Measurements from ENCODE around the gene CCNT1.
"Not testable (repeated sequence)": the region's sequence is repeated elsewhere in the genome, so short reads cannot be mapped to it uniquely, and the experiment has no call there.

Gene CCNT1

GRCh38 chr12:48668996-48669395 lies 47.5 kb downstream of the CCNT1 start:
- no peaks in the 10 kb centered on the region for H3K27me3 ChIP-seq (ENCODE audit: insufficient read depth, low read length, poor library complexity, severe bottlenecking)
- H3K4me1 ChIP-seq (ENCODE audit: insufficient read depth, low read length, poor library complexity, severe bottlenecking) = no peaks in the 10 kb centered on the region
- no peaks in the 10 kb centered on the region for H3K9me3 ChIP-seq (ENCODE audit: insufficient read depth, low read depth, low read length)
- no peaks in the 10 kb centered on the region for H3F3A ChIP-seq (ENCODE audit: low read depth)
- peaks cover 82% of the 10 kb centered on the region for H3K36me3 ChIP-seq (ENCODE audit: insufficient read depth, low read length)
- no peak overlapping the region for H2AFZ ChIP-seq (ENCODE audit: low read length)
- H4K20me1 ChIP-seq (ENCODE audit: insufficient read depth, low read length, poor library complexity, severe bottlenecking) = peaks cover 29% of the 10 kb centered on the region
- H3K9ac ChIP-seq (ENCODE audit: low read depth, low read length, poor library complexity, severe bottlenecking) = no peak overlapping the region
- no peaks in the 10 kb centered on the region for H3K9me2 ChIP-seq (replicated peaks; ENCODE audit: low read depth, low read length)
- peaks cover 25% of the 10 kb centered on the region for H3K79me2 ChIP-seq (ENCODE audit: insufficient read depth, low read length)
- no peak for TF ChIP-seq EZH2phosphoT487 (IDR thresholded peaks at IDR 0.05; ENCODE audit: borderline replicate concordance)
- TF ChIP-seq, protein P1, sequence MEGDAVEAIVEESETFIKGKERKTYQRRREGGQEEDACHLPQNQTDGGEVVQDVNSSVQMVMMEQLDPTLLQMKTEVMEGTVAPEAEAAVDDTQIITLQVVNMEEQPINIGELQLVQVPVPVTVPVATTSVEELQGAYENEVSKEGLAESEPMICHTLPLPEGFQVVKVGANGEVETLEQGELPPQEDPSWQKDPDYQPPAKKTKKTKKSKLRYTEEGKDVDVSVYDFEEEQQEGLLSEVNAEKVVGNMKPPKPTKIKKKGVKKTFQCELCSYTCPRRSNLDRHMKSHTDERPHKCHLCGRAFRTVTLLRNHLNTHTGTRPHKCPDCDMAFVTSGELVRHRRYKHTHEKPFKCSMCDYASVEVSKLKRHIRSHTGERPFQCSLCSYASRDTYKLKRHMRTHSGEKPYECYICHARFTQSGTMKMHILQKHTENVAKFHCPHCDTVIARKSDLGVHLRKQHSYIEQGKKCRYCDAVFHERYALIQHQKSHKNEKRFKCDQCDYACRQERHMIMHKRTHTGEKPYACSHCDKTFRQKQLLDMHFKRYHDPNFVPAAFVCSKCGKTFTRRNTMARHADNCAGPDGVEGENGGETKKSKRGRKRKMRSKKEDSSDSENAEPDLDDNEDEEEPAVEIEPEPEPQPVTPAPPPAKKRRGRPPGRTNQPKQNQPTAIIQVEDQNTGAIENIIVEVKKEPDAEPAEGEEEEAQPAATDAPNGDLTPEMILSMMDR (conservative IDR thresholded peaks at IDR 0.05; ENCODE audit: low read length) = no peak
- no peak overlapping the region for H3K4me2 ChIP-seq (ENCODE audit: low read depth, low read length, poor library complexity, severe bottlenecking)
- no peak overlapping the region for H3K4me3 ChIP-seq (ENCODE audit: low read length, poor library complexity, severe bottlenecking)

DNA sequence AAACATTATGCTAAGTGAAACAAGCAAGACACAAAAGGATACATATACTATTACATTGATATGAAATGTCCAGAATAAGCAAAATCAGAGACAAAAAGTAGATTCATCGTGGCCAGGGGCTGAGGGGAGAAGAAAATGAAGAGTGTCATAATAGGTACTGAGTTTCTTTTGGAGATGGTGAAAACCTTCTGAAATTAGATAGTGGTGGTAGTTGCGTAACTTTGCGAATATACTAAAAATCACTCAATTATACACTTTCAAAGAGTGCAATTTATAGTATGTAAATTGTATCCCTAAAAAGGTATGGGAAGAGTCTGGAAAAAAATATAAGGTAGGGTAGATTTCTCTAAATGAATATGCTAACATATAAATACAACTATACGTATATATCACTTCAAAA lies 56.6 kb downstream of the CCNT1 start:
- Histone ChIP-seq H3K36me3 (ENCODE audit: insufficient read depth, low read length) (peaks cover 73% of the 10 kb centered on the region; the same call in 1 of the 2 replicates), H3K9me3 (ENCODE audit: insufficient read depth, low read depth, low read length) (no peaks in the 10 kb centered on the region), H3K9ac (ENCODE audit: low read depth, low read length, poor library complexity, severe bottlenecking) (no peak overlapping the region), H3K4me3 (ENCODE audit: low read length, poor library complexity, severe bottlenecking) (no peak overlapping the region), H3F3A (ENCODE audit: low read depth) (no peaks in the 10 kb centered on the region), H3K4me2 (ENCODE audit: low read depth, low read length, poor library complexity, severe bottlenecking) (no peak overlapping the region), H3K27me3 (ENCODE audit: insufficient read depth, low read length, poor library complexity, severe bottlenecking) (no peaks in the 10 kb centered on the region), H3K79me2 (ENCODE audit: insufficient read depth, low read length) (peaks cover 7% of the 10 kb centered on the region), H4K20me1 (ENCODE audit: insufficient read depth, low read length, poor library complexity, severe bottlenecking) (peaks cover 4% of the 10 kb centered on the region), H3K9me2 (replicated peaks; ENCODE audit: low read depth, low read length) (no peaks in the 10 kb centered on the region), H2AFZ (ENCODE audit: low read length) (no peak overlapping the region), H3K4me1 (ENCODE audit: insufficient read depth, low read length, poor library complexity, severe bottlenecking) (no peaks in the 10 kb centered on the region)
- TF ChIP-seq, protein P1 (conservative IDR thresholded peaks at IDR 0.05; ENCODE audit: low read length) = no peak
- no peak for TF ChIP-seq EZH2phosphoT487 (IDR thresholded peaks at IDR 0.05; ENCODE audit: borderline replicate concordance)

DNA sequence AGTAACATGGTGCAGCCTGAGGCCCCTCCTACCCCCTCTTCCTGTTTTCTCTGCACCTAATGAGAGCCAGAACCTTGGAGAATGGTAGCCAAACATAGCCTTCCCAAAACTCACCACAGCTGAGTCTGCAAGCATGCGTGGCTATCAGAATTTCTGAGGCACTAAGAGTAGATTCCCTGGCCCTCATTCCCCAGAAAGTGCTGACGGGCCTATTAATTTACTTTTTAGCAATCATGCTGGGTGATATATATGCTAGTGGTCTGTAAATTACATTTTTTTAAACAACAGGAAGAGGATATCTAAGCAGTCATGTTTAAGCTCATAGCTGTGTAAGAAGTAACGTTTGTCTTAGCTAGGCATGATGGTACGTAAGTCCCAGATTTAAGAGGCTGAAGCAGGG lies 64.8 kb downstream of the CCNT1 start:
- Histone ChIP-seq H3K27me3 (ENCODE audit: insufficient read depth, low read length, poor library complexity, severe bottlenecking) (no peaks in the 10 kb centered on the region), H4K20me1 (ENCODE audit: insufficient read depth, low read length, poor library complexity, severe bottlenecking) (peaks cover 4% of the 10 kb centered on the region), H3K4me3 (ENCODE audit: low read length, poor library complexity, severe bottlenecking) (no peak overlapping the region), H3K4me2 (ENCODE audit: low read depth, low read length, poor library complexity, severe bottlenecking) (no peak overlapping the region), H3K9me3 (ENCODE audit: insufficient read depth, low read depth, low read length) (no peaks in the 10 kb centered on the region), H3K79me2 (ENCODE audit: insufficient read depth, low read length) (no peaks in the 10 kb centered on the region), H3K36me3 (ENCODE audit: insufficient read depth, low read length) (peaks cover 81% of the 10 kb centered on the region), H3K9me2 (replicated peaks; ENCODE audit: low read depth, low read length) (no peaks in the 10 kb centered on the region), H3K4me1 (ENCODE audit: insufficient read depth, low read length, poor library complexity, severe bottlenecking) (no peaks in the 10 kb centered on the region), H3K9ac (ENCODE audit: low read depth, low read length, poor library complexity, severe bottlenecking) (no peak overlapping the region), H2AFZ (ENCODE audit: low read length) (no peak overlapping the region), H3F3A (ENCODE audit: low read depth) (no peaks in the 10 kb centered on the region)
- TF ChIP-seq EZH2phosphoT487 (IDR thresholded peaks at IDR 0.05; ENCODE audit: borderline replicate concordance) = no peak
- TF ChIP-seq, protein P1 (conservative IDR thresholded peaks at IDR 0.05; ENCODE audit: low read length) = no peak

DNA sequence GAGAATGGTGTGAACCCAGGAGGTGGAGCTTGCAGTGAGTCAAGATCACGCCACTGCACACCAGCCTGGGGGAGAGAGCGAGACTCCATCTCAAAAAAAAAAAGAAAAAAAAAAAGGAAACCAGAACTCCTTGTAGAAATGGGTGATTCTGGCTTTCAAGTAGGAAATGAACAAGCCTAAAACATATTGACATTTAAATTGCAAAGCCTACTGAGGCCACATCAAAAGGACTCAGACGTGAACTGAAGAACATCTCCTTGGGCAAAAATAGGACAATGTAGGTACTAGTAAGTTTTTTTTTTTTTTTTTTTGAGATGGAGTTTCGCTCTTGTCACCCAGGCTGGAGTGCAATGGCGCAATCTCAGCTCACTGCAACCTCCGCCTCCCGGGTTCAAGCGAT lies 71.2 kb downstream of the CCNT1 start:
- not testable (repeated sequence) for H3K9ac ChIP-seq (ENCODE audit: low read depth, low read length, poor library complexity, severe bottlenecking); H3K79me2 ChIP-seq (ENCODE audit: insufficient read depth, low read length); H3K9me3 ChIP-seq (ENCODE audit: insufficient read depth, low read depth, low read length); H2AFZ ChIP-seq (ENCODE audit: low read length); H3K4me2 ChIP-seq (ENCODE audit: low read depth, low read length, poor library complexity, severe bottlenecking); H3K9me2 ChIP-seq (replicated peaks; ENCODE audit: low read depth, low read length); H3F3A ChIP-seq (ENCODE audit: low read depth); H3K4me1 ChIP-seq (ENCODE audit: insufficient read depth, low read length, poor library complexity, severe bottlenecking); H3K27me3 ChIP-seq (ENCODE audit: insufficient read depth, low read length, poor library complexity, severe bottlenecking); H4K20me1 ChIP-seq (ENCODE audit: insufficient read depth, low read length, poor library complexity, severe bottlenecking); H3K4me3 ChIP-seq (ENCODE audit: low read length, poor library complexity, severe bottlenecking)
- peaks cover 32% of the 10 kb centered on the region for H3K36me3 ChIP-seq (ENCODE audit: insufficient read depth, low read length)

Measured in Loucy (cell line).